Upper lobe of left lung (tissue), 6 donors: ENCODE data around the gene DCAF15. TPM values are rescaled to one million over a fixed set of nuclear protein-coding genes. Genes with fewer than 3 reads are reported as not detected.
A peak's percentile ranks its signal among the peaks of the same experiment; 100 is the strongest.

ENCODE experiments used
- ATAC-seq, 2 donors: fragments of 200-7000 bp; cut with Tn5 transposase; one replicate each; pipeline ENCODE4 v1.9.1; 2022; ENCODE audit warnings: mild to moderate bottlenecking in 2 of 2, moderate library complexity in 2 of 2; ENCODE audit not compliant: low FRiP score in 2 of 2
- DNase-seq, 2 donors: peaks; one replicate each; pipeline ENCODE4 v3.0.0-alpha.2; 2019 to 2020
- H3K27ac ChIP-seq, 4 donors: fragments of 200-600 bp; sonication (generic); one replicate each; pipeline ENCODE4 v1.5.1; 2016 to 2019
- H3K27me3 ChIP-seq, 4 donors: fragments of 200-600 bp; sonication (generic); one replicate each; pipeline ENCODE4 v1.5.1; 2017 to 2019
- H3K36me3 ChIP-seq, 4 donors: fragments of 200-600 bp; sonication (generic); one replicate each; pipeline ENCODE4 v1.5.1; 2016 to 2019
- H3K4me1 ChIP-seq, 4 donors: fragments of 200-600 bp; sonication (generic); one replicate each; pipeline ENCODE4 v1.5.1; 2018 to 2019
- H3K4me3 ChIP-seq, 4 donors: fragments of 200-600 bp; sonication (generic); one replicate each; pipeline ENCODE4 v1.5.1; 2017 to 2019; ENCODE audit warnings: mild to moderate bottlenecking in 2 of 4, moderate library complexity in 1 of 4
- H3K9me3 ChIP-seq, 4 donors: fragments of 200-600 bp; sonication (generic); one replicate each; pipeline ENCODE4 v1.5.1; 2018 to 2019
- CTCF ChIP-seq, 6 experiments: fragments of 450-650 bp in 4 of 6; fragments of 200-600 bp in 2 of 6; sonication (generic) in 2 of 6; IDR thresholded peaks; one replicate each; pipeline ENCODE4 v1.5.1; 2016 to 2019; ENCODE audit warnings: antibody characterized with exemption in 6 of 6
- EP300 ChIP-seq, 4 donors: sonication (generic); formaldehyde crosslinking; IDR thresholded peaks; one replicate each; pipeline ENCODE4 v1.5.1; 2017; ENCODE audit warnings: antibody characterized with exemption in 4 of 4, control low read depth in 2 of 4
- POLR2A ChIP-seq, 4 donors: fragments of 450-650 bp; IDR thresholded peaks; one replicate each; pipeline ENCODE4 v1.5.1; 2016 to 2017; ENCODE audit warnings: antibody characterized with exemption in 4 of 4, mild to moderate bottlenecking in 2 of 4
- POLR2AphosphoS5 ChIP-seq, 2 donors: sonication (generic); formaldehyde crosslinking; IDR thresholded peaks; one replicate each; pipeline ENCODE4 v1.5.1; 2017; ENCODE audit warnings: antibody characterized with exemption in 2 of 2
- WGBS, 2 donors: methylation state at CpG; one replicate each; pipeline ENCODE4 v1.1.5; 2017 to 2018; 5-methylcytosine and 5-hydroxymethylcytosine counted together
- total RNA-seq, 6 donors: library from RNA; depleted of rRNA in 4 of 6; stranded (reverse); fragments of >200 nt in 4 of 6; gene quantifications; one replicate each; pipeline versions ENCODE4 v1.1.0 to v1.2.1, GENCODE V29; 2016 to 2021
- donor health status: DM: no; HTN: no; CAD: no; lungs with moderate emphysema.
- donor health status: DM: no; HTN: yes; CAD: no; lungs with severe emphysema.

DCAF15 gene
- total RNA-seq, 6 donors from 2014 or later = 20.5 to 51.3 (median 39.0) TPM

GRCh38 chr19:13932149-13932637 is 20.1 kb upstream of the DCAF15 start:
- no peak overlapping the region for H3K4me3 ChIP-seq
- DNase-seq (no peak), ATAC-seq (no peak)
- peaks cover 0 to 34% (median 15%) of the 10 kb centered on the region in 4 donors for H3K36me3 ChIP-seq
- H3K27ac ChIP-seq = no peak overlapping the region
- TF ChIP-seq CTCF (IDR thresholded peaks at IDR 0.05) = no peak
- no peak for TF ChIP-seq POLR2A (IDR thresholded peaks at IDR 0.05)
- TF ChIP-seq POLR2AphosphoS5 (IDR thresholded peaks at IDR 0.05) = no peak
- no peak for TF ChIP-seq EP300 (IDR thresholded peaks at IDR 0.05)
- WGBS, 2 donors = 95 to 96% methylated on average over 6 of the region's 6 CpGs
- no peaks in the 10 kb centered on the region for H3K9me3 ChIP-seq
- peaks cover 0 to under 1% (median 0%) of the 10 kb centered on the region in 4 donors for H3K4me1 ChIP-seq
- no peaks in the 10 kb centered on the region for H3K27me3 ChIP-seq

GRCh38 chr19:13932911-13933393 is 19.4 kb upstream of the DCAF15 start:
- DNase-seq (peak in 1 of 2 donors; percentile 81), ATAC-seq (no peak)
- TF ChIP-seq POLR2A (IDR thresholded peaks at IDR 0.05) (no peak), EP300 (IDR thresholded peaks at IDR 0.05) (no peak), CTCF (IDR thresholded peaks at IDR 0.05) (no peak), POLR2AphosphoS5 (IDR thresholded peaks at IDR 0.05) (no peak)
- Histone ChIP-seq H3K4me3 (no peak overlapping the region), H3K9me3 (no peaks in the 10 kb centered on the region), H3K27ac (no peak overlapping the region), H3K4me1 (peaks cover 0 to 5% (median 2%) of the 10 kb centered on the region in 4 donors), H3K27me3 (peaks cover 0 to 4% (median 0%) of the 10 kb centered on the region in 4 donors), H3K36me3 (peaks cover 0 to 26% (median 10%) of the 10 kb centered on the region in 4 donors)
- WGBS, 2 donors = 96% methylated on average over 22 of the region's 42 CpGs; no CpG with 5 or more reads in 1 of the 2 donors

GRCh38 chr19:13934785-13935109 is 17.6 kb upstream of the DCAF15 start:
- WGBS, 2 donors = 92 to 100% methylated on average over 2 of the region's 2 CpGs
- ATAC-seq (no peak), DNase-seq (no peak)
- Histone ChIP-seq H3K4me1 (peaks cover 0 to 12% (median 8%) of the 10 kb centered on the region in 4 donors), H3K9me3 (no peaks in the 10 kb centered on the region), H3K27ac (no peak overlapping the region), H3K27me3 (peaks cover 0 to 4% (median 0%) of the 10 kb centered on the region in 4 donors), H3K4me3 (no peak overlapping the region), H3K36me3 (peaks cover 0 to 15% (median 6%) of the 10 kb centered on the region in 4 donors)
- TF ChIP-seq CTCF (IDR thresholded peaks at IDR 0.05) (no peak), POLR2A (IDR thresholded peaks at IDR 0.05) (no peak)

- H3K27me3 ChIP-seq = peaks cover 0 to 4% (median 0%) of the 10 kb centered on the region in 4 donors
- TF ChIP-seq POLR2AphosphoS5 (IDR thresholded peaks at IDR 0.05) (no peak), EP300 (IDR thresholded peaks at IDR 0.05) (no peak), CTCF (IDR thresholded peaks at IDR 0.05) (no peak)
- DNase-seq (no peak), ATAC-seq (no peak)
- WGBS, 2 donors = 53 to 79% methylated on average over 9 to 20 of the region's 22 CpGs
- H3K27ac ChIP-seq = no peak overlapping the region
- no peaks in the 10 kb centered on the region for H3K9me3 ChIP-seq
- H3K4me3 ChIP-seq = no peak overlapping the region
- H3K36me3 ChIP-seq = peaks cover 0 to 4% (median 2%) of the 10 kb centered on the region in 4 donors
- peaks cover 0 to 12% (median 8%) of the 10 kb centered on the region in 4 donors for H3K4me1 ChIP-seq
Observed at GRCh38 chr19:13935765-13936510, 16.4 kb upstream of the DCAF15 start.
